ENCODE data around the gene CFD.

Gene CFD

DNA sequence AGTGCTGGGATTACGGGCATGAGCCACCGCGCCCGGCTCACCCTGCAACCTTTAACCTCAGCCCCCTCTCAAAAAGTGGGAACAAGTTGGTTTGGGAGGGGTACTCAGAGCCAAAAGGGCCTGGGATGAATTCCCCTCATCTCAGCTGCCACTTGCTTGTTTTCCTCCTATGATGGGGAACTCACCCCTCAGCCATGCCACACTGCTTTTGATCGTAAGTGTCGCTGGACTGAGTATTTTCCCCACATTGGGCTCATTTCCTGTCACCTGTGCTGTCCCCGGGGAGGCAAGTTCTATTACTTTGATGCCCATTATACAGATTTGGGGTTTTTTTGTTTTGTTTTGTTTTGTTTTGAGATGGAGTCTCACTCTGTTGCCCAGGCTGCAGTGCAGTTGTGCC, 47.0 kb downstream of the CFD start:
- DNase-seq (ENCODE audit: low read depth in 1 of 2, low spot score in 1 of 2), result no peak
- in situ Hi-C loops (cut with HindIII; ENCODE audit: low pct_unique_long_range_greater_than_20kb, low sequenced_read_pairs), result no loop called here
- TF ChIP-seq JUND (IDR thresholded peaks at IDR 0.05; ENCODE audit: low read depth), result no peak

DNA sequence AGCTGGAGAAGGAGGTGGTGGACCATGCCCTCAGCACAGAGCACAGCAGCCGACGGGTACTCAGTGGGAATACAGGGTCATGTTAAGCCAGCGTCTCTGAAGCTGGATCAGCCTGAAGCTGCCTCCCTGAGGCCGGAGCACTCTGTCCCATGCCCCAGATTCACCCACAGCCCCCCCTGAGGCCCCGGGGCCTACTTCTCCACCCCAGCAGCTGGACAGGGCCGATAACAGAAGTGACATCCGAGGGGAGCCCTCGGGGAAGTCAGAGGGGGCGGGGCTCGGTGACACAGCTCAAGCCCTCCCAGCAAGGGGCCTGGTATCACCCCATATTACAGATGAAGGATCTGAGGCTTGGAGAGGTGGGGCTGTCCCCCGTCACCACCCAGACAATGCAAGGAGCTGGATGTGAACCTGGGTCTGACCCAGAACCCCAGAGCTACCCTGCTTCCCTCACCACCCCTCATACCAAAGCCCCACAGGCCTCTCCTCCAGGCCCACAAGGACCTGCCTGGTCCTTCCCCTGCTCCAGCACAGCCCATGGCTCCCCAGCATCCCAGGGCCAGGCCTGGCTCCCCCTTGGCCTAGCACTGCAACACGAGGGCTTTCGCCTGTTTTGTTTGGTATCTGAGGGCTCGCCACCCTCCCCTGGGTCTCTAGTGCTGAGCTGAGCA, 47.9 kb downstream of the CFD start:
- in situ Hi-C loops (cut with HindIII; ENCODE audit: low pct_unique_long_range_greater_than_20kb, low sequenced_read_pairs), result no loop called here
- no peak for TF ChIP-seq JUND (IDR thresholded peaks at IDR 0.05; ENCODE audit: low read depth)
- no peak for DNase-seq (ENCODE audit: low read depth in 1 of 2, low spot score in 1 of 2)

DNA sequence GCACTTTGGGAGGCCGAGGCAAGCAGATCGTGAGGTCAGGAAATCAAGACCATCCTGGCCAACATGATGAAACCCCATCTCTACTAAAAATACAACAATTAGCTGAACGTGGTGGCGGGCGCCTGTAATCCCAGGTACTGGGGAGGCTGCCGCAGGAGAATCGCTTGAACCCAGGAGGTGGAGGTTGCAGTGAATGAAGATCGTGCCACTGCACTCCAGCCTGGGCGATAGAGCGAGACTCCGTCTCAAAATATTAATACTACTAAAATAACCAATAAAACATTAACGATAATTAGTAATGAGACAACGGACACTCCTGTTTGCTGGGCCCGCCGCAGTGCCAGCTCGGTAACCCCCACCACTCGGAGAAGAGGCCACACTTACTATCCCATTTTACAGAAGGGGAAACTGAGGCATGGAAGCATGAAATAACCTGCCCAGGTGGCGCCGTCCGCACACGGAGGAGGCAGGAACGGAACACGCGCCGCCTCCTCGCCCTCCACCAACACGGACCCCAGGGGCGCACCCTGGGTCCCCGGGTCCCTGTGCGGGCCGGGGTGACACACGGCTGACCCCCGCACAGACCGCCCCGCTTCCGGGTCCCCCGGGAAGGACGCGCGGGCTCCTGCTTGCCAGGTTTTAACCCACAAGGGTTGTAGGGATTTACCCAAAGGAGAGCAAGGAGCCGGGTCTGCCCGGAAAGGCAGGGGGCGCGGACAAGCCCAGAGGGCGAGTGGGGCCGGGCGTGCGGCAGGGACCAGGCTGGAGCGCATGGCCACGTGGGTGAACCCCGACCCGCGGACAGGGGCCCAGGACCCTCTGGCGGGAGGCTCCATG, 52.0 kb downstream of the CFD start:
- no peak for TF ChIP-seq JUND (IDR thresholded peaks at IDR 0.05; ENCODE audit: low read depth)
- in situ Hi-C loops (cut with HindIII; ENCODE audit: low pct_unique_long_range_greater_than_20kb, low sequenced_read_pairs), result no loop called here
- no peak for DNase-seq (ENCODE audit: low read depth in 1 of 2, low spot score in 1 of 2)

DNA sequence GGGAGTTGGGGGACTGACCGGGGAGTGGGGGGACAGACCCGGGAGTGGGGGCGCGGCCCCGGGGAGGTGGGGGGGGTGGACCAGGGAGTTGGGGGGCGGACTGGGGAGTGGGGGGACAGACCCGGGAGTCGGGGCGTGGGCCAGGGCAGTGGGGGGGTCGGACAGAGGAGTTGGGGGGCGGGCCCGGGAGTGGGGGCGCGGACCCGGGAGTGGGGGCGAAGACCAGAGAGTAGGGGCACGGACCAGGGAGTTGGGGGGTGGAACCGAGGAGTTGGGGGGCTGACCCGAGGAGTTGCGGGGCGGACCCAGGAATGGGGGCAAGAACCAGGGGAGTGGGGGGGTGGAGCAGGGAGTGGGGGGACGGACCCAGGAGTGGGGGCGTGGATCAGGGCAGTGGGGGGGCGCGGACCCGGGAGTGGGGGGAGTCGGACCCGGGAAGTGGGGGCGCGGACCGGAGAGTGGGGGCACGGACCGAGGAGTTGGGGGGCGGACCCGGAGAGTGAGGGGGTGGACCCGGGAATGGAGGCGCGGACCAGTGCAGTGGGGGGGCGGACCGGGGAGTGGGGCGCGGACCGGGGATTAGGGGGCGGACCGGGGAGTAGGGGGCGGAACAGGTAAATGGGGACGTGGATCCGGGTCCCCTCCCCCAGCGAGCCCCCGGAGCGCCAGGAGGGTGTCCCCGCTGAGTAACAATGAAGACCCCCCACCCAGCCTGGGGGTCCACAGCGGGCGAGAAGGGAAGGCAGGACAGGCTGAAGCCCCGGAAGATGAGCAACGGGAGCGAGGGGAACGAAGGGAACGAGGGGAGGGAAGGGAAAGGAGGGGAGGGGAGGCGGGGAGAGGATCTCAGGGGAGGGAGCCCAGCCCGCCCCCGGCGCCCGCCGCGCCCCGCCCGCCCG, 53.0 kb downstream of the CFD start:
- no peak for DNase-seq (ENCODE audit: low read depth in 1 of 2, low spot score in 1 of 2)
- no peak for TF ChIP-seq JUND (IDR thresholded peaks at IDR 0.05; ENCODE audit: low read depth)
- in situ Hi-C loops (cut with HindIII; ENCODE audit: low pct_unique_long_range_greater_than_20kb, low sequenced_read_pairs), result no loop called here

Data from T47D (cell line).